ENCODE results near the gene SLC50A1.

SLC50A1 gene

DNA sequence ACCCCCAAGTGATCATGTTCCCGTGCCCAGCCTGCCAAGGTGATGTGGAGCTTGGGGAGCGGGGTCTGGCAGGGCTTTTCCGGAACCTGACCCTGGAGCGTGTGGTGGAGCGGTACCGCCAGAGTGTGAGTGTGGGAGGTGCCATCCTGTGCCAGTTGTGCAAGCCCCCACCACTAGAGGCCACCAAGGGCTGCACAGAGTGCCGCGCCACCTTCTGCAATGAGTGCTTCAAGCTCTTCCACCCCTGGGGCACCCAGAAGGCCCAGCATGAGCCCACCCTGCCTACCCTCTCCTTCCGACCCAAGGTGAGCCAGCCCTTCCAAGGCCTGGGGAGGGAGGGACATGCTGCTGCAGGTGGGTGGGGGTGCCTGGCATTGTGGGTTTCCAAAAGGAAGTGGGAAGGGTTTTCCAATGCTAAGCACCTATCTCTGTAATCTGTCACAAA is 40.3 kb downstream of the SLC50A1 start:
- H3K27ac ChIP-seq = peak overlapping the region; percentile 60
- TF ChIP-seq, protein P1, sequence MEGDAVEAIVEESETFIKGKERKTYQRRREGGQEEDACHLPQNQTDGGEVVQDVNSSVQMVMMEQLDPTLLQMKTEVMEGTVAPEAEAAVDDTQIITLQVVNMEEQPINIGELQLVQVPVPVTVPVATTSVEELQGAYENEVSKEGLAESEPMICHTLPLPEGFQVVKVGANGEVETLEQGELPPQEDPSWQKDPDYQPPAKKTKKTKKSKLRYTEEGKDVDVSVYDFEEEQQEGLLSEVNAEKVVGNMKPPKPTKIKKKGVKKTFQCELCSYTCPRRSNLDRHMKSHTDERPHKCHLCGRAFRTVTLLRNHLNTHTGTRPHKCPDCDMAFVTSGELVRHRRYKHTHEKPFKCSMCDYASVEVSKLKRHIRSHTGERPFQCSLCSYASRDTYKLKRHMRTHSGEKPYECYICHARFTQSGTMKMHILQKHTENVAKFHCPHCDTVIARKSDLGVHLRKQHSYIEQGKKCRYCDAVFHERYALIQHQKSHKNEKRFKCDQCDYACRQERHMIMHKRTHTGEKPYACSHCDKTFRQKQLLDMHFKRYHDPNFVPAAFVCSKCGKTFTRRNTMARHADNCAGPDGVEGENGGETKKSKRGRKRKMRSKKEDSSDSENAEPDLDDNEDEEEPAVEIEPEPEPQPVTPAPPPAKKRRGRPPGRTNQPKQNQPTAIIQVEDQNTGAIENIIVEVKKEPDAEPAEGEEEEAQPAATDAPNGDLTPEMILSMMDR (conservative IDR thresholded peaks at IDR 0.05) = no peak

DNA sequence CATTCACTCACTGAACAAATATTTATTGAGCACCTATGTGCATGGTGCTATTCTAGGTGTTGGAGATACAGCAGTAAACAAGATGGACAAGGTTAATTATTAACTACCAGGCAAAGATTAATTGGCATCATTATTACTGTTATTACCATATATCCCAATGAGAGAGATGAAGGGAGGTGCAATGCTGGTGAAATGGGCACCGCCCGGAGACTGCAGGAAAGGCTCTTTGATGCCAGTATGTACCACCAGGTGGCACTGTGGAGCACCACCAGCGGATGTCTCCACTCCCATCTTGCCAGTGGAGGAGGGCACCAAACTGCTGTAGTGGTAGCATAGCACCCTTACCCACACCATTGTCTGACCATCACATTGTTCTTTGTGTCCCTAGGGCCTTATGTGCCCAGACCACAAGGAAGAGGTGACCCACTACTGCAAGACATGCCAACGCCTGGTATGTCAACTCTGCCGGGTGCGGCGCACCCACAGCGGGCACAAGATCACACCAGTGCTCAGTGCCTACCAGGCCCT is 41.0 kb downstream of the SLC50A1 start:
- H3K27ac ChIP-seq = peak overlapping the region; percentile 60
- TF ChIP-seq, protein P1 (conservative IDR thresholded peaks at IDR 0.05) = peak; percentile 94

DNA sequence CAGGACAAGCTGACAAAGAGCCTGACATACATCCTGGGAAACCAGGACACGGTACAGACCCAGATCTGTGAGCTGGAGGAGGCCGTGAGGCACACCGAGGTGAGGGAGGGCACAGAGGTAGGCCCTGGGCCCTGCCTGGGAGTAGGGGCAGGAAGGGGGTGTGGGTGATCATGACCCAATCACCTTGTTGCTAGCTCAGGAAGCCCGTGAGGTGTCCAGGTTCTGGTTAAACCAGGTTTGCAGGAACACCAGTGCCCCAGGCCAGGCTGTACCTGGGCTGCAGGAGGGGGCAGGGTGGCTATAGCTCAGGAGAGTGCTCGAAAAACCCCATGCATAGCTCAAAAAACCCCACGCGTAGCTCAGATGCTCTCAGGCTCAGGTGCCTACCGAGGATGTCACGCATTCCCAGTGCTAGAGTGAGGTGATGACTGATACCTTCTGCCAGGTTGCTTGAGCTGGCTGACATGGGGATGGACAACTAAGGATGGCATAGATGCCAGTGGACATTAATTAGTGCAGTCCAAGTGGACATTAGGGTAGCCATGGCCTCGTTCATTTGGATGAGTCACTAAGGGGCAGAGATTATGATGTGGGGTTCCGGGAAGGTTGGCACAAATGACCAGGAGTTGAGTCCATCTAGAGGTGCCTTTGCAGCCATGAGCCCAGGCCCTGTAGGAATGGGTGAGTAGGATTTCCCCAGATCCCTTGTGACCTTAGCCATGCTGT is 41.7 kb downstream of the SLC50A1 start:
- peak overlapping the region; percentile 60 for H3K27ac ChIP-seq
- TF ChIP-seq, protein P1 (conservative IDR thresholded peaks at IDR 0.05) = no peak

DNA sequence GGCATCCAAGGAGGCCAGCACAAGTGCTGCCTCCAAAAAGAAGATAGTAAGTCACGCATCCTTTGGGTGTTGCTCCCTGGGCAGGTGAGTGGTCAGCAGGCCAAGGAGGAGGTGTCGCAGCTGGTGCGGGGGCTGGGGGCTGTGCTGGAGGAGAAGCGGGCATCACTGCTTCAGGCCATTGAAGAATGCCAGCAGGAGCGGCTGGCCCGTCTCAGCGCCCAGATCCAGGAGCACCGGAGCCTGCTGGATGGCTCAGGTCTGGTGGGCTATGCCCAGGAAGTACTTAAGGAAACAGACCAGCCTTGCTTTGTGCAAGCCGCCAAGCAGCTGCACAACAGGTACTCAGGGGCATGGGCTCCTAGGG is 42.2 kb downstream of the SLC50A1 start:
- H3K27ac ChIP-seq = peak overlapping the region; percentile 60
- TF ChIP-seq, protein P1 (conservative IDR thresholded peaks at IDR 0.05) = no peak

DNA sequence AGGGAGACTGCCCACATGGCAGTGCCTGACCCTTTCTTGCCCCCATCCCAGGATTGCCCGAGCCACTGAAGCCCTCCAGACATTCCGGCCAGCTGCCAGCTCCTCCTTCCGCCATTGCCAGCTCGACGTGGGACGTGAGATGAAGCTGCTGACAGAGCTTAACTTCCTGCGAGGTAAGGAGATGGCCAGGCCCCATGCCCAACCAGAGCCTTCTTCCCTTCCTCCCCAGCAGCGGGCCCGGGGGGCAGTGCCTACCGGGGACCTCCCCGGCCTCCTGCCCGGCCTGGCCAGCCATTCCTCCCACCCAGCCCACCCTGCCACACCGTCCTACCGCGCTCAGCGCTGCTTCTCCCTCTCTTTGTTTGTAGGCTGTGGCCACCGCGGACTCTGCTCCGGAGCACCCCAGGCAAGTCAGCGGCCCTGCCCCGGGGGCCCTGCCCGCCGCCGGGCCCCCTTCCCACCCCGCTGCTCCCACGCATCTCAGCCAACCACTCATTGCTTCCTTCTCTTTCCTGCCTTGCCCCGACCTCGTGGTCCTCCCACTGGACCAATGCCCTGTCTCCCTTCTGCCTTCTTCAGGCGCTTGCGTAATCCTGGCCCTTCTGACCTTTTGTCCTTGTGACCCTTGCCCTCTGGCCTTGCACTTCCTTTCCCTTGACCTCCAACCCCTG is 42.9 kb downstream of the SLC50A1 start:
- H3K27ac ChIP-seq = no peak overlapping the region
- TF ChIP-seq, protein P1 (conservative IDR thresholded peaks at IDR 0.05) = no peak

DNA sequence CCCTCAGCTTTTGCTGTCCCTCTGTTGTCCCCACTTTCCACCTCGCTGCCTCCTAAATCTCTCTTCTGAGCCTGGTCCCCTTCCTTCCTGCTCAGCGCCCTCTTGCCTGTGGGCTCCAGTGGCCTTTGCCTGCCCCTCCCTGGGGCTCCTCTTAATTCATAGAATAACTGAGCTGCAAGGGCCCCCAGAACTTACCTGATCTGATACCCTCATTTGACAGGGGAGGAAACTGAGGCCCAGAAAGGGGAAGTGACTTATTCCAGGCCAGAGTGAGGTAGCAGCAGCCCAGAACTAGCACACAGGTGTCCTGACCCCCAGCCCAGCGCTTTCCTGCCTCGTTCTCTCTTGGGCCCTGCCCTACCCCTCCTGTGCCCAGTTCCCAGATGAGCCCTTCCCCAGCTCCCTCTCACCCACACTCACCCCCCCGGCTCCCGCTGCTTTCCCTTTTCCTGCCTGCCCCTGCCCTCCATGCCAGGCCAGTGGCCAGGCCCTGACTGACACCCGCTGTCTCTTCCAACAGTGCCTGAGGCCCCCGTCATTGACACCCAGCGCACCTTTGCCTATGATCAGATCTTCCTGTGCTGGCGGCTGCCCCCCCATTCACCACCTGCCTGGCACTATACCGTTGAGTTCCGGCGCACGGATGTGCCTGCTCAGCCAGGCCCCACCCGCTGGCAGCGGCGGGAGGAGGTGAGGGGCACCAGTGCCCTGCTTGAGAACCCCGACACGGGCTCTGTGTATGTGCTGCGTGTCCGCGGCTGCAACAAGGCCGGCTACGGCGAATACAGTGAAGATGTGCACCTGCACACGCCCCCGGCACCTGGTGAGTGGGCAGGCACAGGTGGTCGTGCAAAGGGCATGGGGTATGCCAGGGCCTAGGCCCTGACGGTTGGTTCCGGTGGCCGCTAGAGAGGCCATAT is 43.7 kb downstream of the SLC50A1 start:
- TF ChIP-seq, protein P1 (conservative IDR thresholded peaks at IDR 0.05) = no peak
- no peak overlapping the region for H3K27ac ChIP-seq

All from VCaP (cell line).